Activated naive CD8-positive, alpha-beta T cell treated with anti-CD3 and anti-CD28 coated beads, Interleukin-2, amount 50 U/mL, for 24 hours (primary cell): Measurements from ENCODE around the gene ADAM8.
"Not testable (repeated sequence)": the region's sequence is repeated elsewhere in the genome, so short reads cannot be mapped to it uniquely, and the experiment has no call there.

Experiments
- ATAC-seq: fragments of 150-1000 bp; cut with Tn5 transposase; one replicate; pipeline ENCODE4 v1.10.0; 2021
- DNase-seq: peaks from one replicate; pipeline ENCODE4 v3.0.0; 2021
- H3K27ac Mint-ChIP-seq: one replicate; pipeline ENCODE4 v1.8.0; 2021; ENCODE audit warnings: mild to moderate bottlenecking, mixed read lengths
- H3K27me3 Mint-ChIP-seq: one replicate; pipeline ENCODE4 v1.8.0; 2021; ENCODE audit warnings: mixed read lengths
- H3K36me3 Mint-ChIP-seq: one replicate; pipeline ENCODE4 v1.8.0; 2021; ENCODE audit warnings: low read depth, mixed read lengths
- H3K4me1 Mint-ChIP-seq: one replicate; pipeline ENCODE4 v1.8.0; 2021; ENCODE audit warnings: mixed read lengths
- H3K4me3 Mint-ChIP-seq: one replicate; pipeline ENCODE4 v1.8.0; 2021; ENCODE audit warnings: mild to moderate bottlenecking, moderate library complexity, mixed read lengths
- H3K9me3 Mint-ChIP-seq: one replicate; pipeline ENCODE4 v1.8.0; 2021; ENCODE audit warnings: mixed read lengths

The ADAM8 gene

DNA sequence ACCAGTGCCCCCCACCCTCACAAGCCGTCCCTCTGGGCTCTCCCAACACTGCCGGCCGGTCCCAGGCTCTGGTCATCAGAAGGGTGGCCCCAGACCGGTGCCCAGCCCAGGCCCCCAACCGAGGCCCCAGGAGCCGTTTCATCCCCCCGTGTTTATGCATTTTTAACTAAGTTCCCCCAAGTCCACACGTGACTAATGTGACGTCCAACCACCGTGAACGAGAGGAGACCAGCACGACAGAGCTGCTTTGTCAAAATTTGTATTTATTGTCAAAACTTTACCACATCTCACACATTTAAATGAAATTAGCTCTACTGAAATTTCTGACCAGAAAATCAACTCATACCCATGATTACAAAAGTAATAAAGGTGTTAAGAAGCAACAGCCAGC, 30.4 kb downstream of the ADAM8 start:
- Mint-ChIP-seq H3K4me1 (peaks cover 9% of the 10 kb centered on the region), H3K36me3 (no peaks in the 10 kb centered on the region), H3K9me3 (no peaks in the 10 kb centered on the region), H3K27me3 (peaks cover 23% of the 10 kb centered on the region), H3K4me3 (no peak overlapping the region), H3K27ac (no peak overlapping the region)
- no peak for DNase-seq
- no peak for ATAC-seq

GRCh38 chr10:133245439-133246235, 31.0 kb downstream of the ADAM8 start:
- peaks cover 15% of the 10 kb centered on the region for H3K4me1 Mint-ChIP-seq
- DNase-seq = no peak
- H3K9me3 Mint-ChIP-seq = no peaks in the 10 kb centered on the region
- no peak overlapping the region for H3K4me3 Mint-ChIP-seq
- no peaks in the 10 kb centered on the region for H3K36me3 Mint-ChIP-seq
- no peak overlapping the region for H3K27ac Mint-ChIP-seq
- ATAC-seq = no peak
- H3K27me3 Mint-ChIP-seq = peaks cover 28% of the 10 kb centered on the region

- Mint-ChIP-seq H3K9me3 (no peaks in the 10 kb centered on the region), H3K36me3 (no peaks in the 10 kb centered on the region), H3K4me3 (no peak overlapping the region), H3K4me1 (peaks cover 17% of the 10 kb centered on the region), H3K27ac (no peak overlapping the region), H3K27me3 (peaks cover 36% of the 10 kb centered on the region)
- no peak for DNase-seq
- ATAC-seq = no peak
Measured at GRCh38 chr10:133243593-133243992, 33.1 kb downstream of the ADAM8 start.

DNA sequence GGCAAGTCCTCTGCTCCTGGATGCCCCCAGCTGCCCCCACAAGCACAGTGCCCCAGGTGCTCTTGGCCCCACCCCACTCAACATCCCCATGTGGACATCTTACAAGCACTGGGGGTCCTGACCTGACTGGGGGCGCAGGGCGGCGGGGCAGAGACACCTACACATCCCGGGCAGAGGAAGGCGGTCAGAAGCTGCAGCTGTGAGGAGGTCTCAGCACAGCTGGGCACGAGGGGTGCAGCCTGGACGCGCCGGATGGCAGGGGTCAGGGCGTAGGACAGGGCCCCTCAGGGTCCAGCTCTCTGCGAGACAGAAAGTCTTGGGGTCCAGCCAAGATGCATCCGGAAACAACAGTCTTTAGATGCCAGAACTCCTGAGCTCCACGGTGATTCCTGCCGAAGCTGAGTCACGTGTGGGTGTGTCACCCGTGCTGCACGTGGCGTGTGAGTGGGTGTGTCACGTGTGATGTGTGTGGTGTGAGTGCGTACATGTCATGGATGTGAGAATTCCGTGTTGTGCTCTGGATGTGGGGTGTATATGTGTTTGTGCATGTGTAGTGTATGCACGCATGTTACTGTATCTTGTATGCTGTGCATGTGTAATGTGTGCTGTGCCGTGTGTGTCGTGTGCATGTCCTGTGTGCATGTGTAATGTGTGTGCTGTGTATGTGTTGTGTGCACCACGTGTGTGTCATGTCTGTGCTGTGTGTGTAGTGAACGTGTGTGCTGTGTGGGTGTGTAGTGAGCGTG, 33.9 kb downstream of the ADAM8 start:
- no peak overlapping the region for H3K4me3 Mint-ChIP-seq
- no peaks in the 10 kb centered on the region for H3K9me3 Mint-ChIP-seq
- H3K27me3 Mint-ChIP-seq = peaks cover 41% of the 10 kb centered on the region
- no peaks in the 10 kb centered on the region for H3K36me3 Mint-ChIP-seq
- no peak overlapping the region for H3K27ac Mint-ChIP-seq
- DNase-seq (no peak), ATAC-seq (no peak)
- peaks cover 18% of the 10 kb centered on the region for H3K4me1 Mint-ChIP-seq

- Mint-ChIP-seq H3K27me3 (peaks cover 41% of the 10 kb centered on the region), H3K4me3 (peak overlapping the region; percentile 68), H3K27ac (no peak overlapping the region)
Measured at GRCh38 chr10:133241501-133242205, 35.0 kb downstream of the ADAM8 start.

GRCh38 chr10:133239990-133240389, 36.7 kb downstream of the ADAM8 start:
- Mint-ChIP-seq H3K9me3 (no peaks in the 10 kb centered on the region), H3K4me3 (no peak overlapping the region), H3K36me3 (no peaks in the 10 kb centered on the region), H3K27ac (no peak overlapping the region), H3K4me1 (peaks cover 21% of the 10 kb centered on the region), H3K27me3 (peaks cover 42% of the 10 kb centered on the region)
- no peak for DNase-seq
- no peak for ATAC-seq

More at GRCh38 chr10:133241501-133242205, 35.0 kb downstream of the ADAM8 start:
- no peaks in the 10 kb centered on the region for H3K36me3 Mint-ChIP-seq
- DNase-seq (no peak), ATAC-seq (no peak)
- H3K9me3 Mint-ChIP-seq = no peaks in the 10 kb centered on the region
- H3K4me1 Mint-ChIP-seq = peaks cover 18% of the 10 kb centered on the region

- no peak for DNase-seq
- Mint-ChIP-seq H3K36me3 (no peaks in the 10 kb centered on the region), H3K4me3 (no peak overlapping the region), H3K9me3 (no peaks in the 10 kb centered on the region), H3K4me1 (peaks cover 21% of the 10 kb centered on the region), H3K27ac (no peak overlapping the region), H3K27me3 (peaks cover 55% of the 10 kb centered on the region)
- no peak for ATAC-seq
Measured at GRCh38 chr10:133238466-133238804, 38.2 kb downstream of the ADAM8 start.

- ATAC-seq (no peak), DNase-seq (no peak)
- peaks cover 55% of the 10 kb centered on the region for H3K27me3 Mint-ChIP-seq
- no peaks in the 10 kb centered on the region for H3K36me3 Mint-ChIP-seq
- no peak within 1 kb of the TSS for H3K4me3 Mint-ChIP-seq
- H3K4me1 Mint-ChIP-seq = peaks cover 21% of the 10 kb centered on the region
- no peaks in the 10 kb centered on the region for H3K9me3 Mint-ChIP-seq
- no peak within 1 kb of the TSS for H3K27ac Mint-ChIP-seq
Measured at GRCh38 chr10:133237588-133238465, 38.8 kb downstream of the ADAM8 start, which contains the start of gene VENTX. Gene VENTX (plus strand): TSS chr10:133237855. CDS start chr10:133237915, 60 bp downstream.

GRCh38 chr10:133237241-133237587, 39.5 kb downstream of the ADAM8 start:
- H3K36me3 Mint-ChIP-seq = no peaks in the 10 kb centered on the region
- ATAC-seq (no peak), DNase-seq (no peak)
- H3K4me1 Mint-ChIP-seq = peaks cover 19% of the 10 kb centered on the region
- H3K9me3 Mint-ChIP-seq = no peaks in the 10 kb centered on the region
- H3K27me3 Mint-ChIP-seq = peaks cover 57% of the 10 kb centered on the region
- no peak overlapping the region for H3K4me3 Mint-ChIP-seq
- no peak overlapping the region for H3K27ac Mint-ChIP-seq

DNA sequence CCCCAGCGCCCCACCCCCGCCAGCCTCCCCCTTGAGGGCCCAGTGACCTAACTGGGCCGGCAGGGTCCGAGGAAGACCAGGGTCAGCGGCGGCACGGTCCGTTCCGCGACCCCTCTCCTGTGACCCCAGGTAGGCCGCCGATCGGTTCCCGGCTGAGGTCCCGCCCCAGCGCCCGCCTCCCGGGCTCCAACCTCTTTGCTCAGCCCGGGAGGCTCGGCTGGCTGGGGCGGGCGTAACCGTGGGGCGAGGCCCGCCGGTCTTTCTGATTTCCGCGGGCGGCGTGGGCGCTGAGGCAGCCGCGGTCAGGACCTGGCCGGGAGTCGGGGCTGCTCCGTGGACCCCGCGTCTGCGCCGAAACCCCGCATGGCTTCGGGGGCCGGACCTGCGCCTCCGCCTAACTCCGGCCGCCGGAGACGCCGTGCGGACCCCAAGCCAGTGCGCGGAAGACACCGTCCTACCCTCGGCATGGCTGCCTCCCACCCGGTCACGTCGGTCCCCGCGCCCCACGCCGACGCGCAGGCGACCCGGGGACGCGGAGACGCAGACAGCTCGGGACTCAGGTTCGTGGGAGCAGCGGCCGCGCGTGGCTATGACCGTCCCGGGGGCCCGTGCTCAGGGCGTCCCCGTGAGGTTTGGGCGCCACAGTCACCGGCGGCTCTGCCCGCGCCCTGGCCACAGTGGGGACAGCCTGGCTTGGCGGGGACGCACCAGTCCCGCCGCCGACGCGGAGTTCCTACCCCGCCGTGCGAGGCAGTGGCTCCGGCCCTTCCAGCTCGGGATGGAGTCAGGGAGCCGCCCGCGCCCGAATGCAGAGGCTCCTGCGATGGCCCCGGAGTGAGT, 40.0 kb downstream of the ADAM8 start:
- Mint-ChIP-seq H3K27ac (no peak overlapping the region), H3K4me1 (peaks cover 15% of the 10 kb centered on the region), H3K9me3 (no peaks in the 10 kb centered on the region), H3K4me3 (no peak overlapping the region), H3K36me3 (no peaks in the 10 kb centered on the region), H3K27me3 (peaks cover 59% of the 10 kb centered on the region)
- ATAC-seq (no peak), DNase-seq (no peak)

DNA sequence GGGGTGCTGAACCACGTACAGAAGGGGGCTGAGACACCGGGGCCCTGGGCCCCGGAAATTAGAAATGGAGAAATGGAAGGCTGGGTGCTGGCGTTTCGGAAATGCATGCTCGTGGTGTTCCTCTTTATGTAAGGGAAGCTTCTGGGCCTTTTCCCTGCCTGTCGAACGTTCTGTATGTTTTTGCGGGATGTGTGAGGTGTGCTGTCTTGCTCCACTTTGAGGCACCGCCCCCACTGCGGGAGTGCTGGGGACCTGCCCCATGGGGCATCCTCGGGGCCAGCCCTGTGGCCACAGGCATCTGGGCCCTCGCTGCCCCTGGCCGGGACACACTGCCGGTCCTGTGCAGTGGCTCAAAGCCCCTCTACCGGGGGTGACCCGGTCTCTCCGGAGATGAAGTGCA, 40.7 kb downstream of the ADAM8 start:
- peak overlapping the region; percentile 24 for H3K4me3 Mint-ChIP-seq
- DNase-seq (no peak), ATAC-seq (no peak)
- H3K27ac Mint-ChIP-seq = no peak overlapping the region
- H3K27me3 Mint-ChIP-seq = peaks cover 56% of the 10 kb centered on the region
- no peaks in the 10 kb centered on the region for H3K36me3 Mint-ChIP-seq
- peaks cover 11% of the 10 kb centered on the region for H3K4me1 Mint-ChIP-seq
- no peaks in the 10 kb centered on the region for H3K9me3 Mint-ChIP-seq

- Mint-ChIP-seq H3K27ac (no peak overlapping the region), H3K27me3 (peaks cover 52% of the 10 kb centered on the region), H3K36me3 (no peaks in the 10 kb centered on the region), H3K4me1 (peaks cover 7% of the 10 kb centered on the region), H3K4me3 (no peak overlapping the region), H3K9me3 (no peaks in the 10 kb centered on the region)
- DNase-seq = no peak
- no peak for ATAC-seq
Measured at GRCh38 chr10:133235265-133235855, 41.3 kb downstream of the ADAM8 start.

DNA sequence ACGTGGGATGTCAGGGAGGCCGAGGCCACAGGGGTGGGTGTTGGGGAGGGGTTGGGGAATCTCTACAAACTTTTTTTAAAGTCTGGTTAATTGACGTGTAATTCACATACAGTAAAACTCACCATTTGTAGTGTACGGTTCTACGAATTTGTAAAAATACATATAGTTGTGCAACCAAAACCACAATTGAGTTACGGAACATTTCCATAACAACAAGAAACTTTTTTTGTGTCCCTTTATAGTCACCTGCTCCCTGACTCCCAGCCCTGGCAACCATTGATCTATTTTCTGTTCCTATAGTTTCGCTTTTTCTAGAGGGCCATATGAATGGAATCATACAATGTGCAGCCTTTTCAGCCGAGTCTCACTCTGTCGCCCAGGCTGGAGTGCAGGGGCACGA, 41.9 kb downstream of the ADAM8 start:
- not testable (repeated sequence) for H3K27ac Mint-ChIP-seq, H3K36me3 Mint-ChIP-seq, ATAC-seq, DNase-seq, H3K9me3 Mint-ChIP-seq, H3K4me1 Mint-ChIP-seq, H3K4me3 Mint-ChIP-seq
- peaks cover 50% of the 10 kb centered on the region for H3K27me3 Mint-ChIP-seq
